Ovary (tissue), 9 donors: Measurements from ENCODE around the gene CLEC2B. TPM values are rescaled to one million over a fixed set of nuclear protein-coding genes. Genes with fewer than 3 reads are reported as not detected.

Source experiments
- DNase-seq, 5 donors: peaks; one replicate each; pipeline ENCODE4 v3.0.0-alpha.2; 2019 to 2020
- H3K27ac ChIP-seq, 2 donors: fragments of 200-600 bp; one replicate each; pipeline versions ENCODE4 v1.5.1 to v1.8.0; 2019 to 2022
- H3K27me3 ChIP-seq: fragments of 200-600 bp; one replicate; pipeline ENCODE4 v1.8.0; 2022
- H3K36me3 ChIP-seq: fragments of 200-600 bp; sonication (generic); one replicate; pipeline ENCODE4 v1.5.1; 2019
- H3K4me1 ChIP-seq: one replicate; pipeline ENCODE4 v1.8.1; 2013; ENCODE audit warnings: mild to moderate bottlenecking, moderate library complexity; ENCODE audit not compliant: insufficient read depth
- H3K4me3 ChIP-seq: fragments of 200-600 bp; sonication (generic); one replicate; pipeline ENCODE4 v1.5.1; 2017
- H3K9me3 ChIP-seq, 2 donors: fragments of 200-600 bp in 1 of 2; sonication (generic) in 1 of 2; one replicate each; pipeline versions ENCODE4 v1.5.1 to v1.8.1; 2013 to 2019; ENCODE audit warnings: mild to moderate bottlenecking in 1 of 2, moderate library complexity in 1 of 2
- EP300 ChIP-seq: sonication (generic); formaldehyde crosslinking; IDR thresholded peaks from one replicate; pipeline ENCODE4 v1.6.1; 2017; ENCODE audit warnings: antibody characterized with exemption
- POLR2A ChIP-seq: fragments of 450-650 bp; IDR thresholded peaks from one replicate; pipeline ENCODE4 v1.6.1; 2017; ENCODE audit warnings: antibody characterized with exemption, mild to moderate bottlenecking, moderate library complexity
- WGBS, 3 donors: extraction: QIAGEN DNeasy Blood & Tissue Kit in 1 of 3; methylation state at CpG; one replicate each; pipeline versions ENCODE4 v1.1.5 to v1.1.7; 2013 to 2017; 5-methylcytosine and 5-hydroxymethylcytosine counted together
- intact Hi-C, 4 donors: fragments of 100-400 bp; cut with DNase I; formaldehyde crosslinking; loops; one replicate each; pipeline versions ENCODE4 v1.11.0 to v1.15.1; 2022 to 2023
- polyA plus RNA-seq, 2 donors: library from polyadenylated mRNA; stranded (reverse); fragments of 200-250 nt in 1 of 2; fragments of 350-450 nt in 1 of 2; fragmentation: Illumina TruSeq in 1 of 2; extraction: RNeasy Lipid Tissue Mini Kit (QIAGEN cat#74804) in 1 of 2; gene quantifications; one replicate each; pipeline ENCODE4 v1.2.3, GENCODE V29; 2013 to 2014
- total RNA-seq, 7 donors: library from RNA; depleted of rRNA in 2 of 7; stranded (reverse); fragments of >200 nt in 2 of 7; fragmentation: NEBNext Ultra II Directional in 3 of 7; extraction: Animal tissue kit (Norgen Biotek cat#: 25700) in 3 of 7; gene quantifications; one replicate each; pipeline versions ENCODE4 v1.1.0 to v1.2.4, GENCODE V29; 2016 to 2023
- TF ChIP-seq, protein P1 (sequence below), 3 donors: fragments of 450-650 bp in 2 of 3; fragments of 200-600 bp in 1 of 3; IDR thresholded peaks; one replicate each; pipeline versions ENCODE4 v1.5.1 to v1.8.0; 2016 to 2022; ENCODE audit warnings: antibody characterized with exemption in 3 of 3, mild to moderate bottlenecking in 1 of 3
- donor health status: DM: no; HTN: no; CAD: no; lungs with moderate emphysema.
- donor health status: DM: no; HTN: no; CAD: no.
- donor health status: Bipolar disorder and iron deficiency.
- donor health status: DM: yes; HTN: yes; CAD: no.
- donor health status: DM: no; HTN: no; CAD: no.
- donor health status: DM: yes; HTN: yes; CAD: no.

CLEC2B gene
- total and polyA plus RNA-seq, 9 donors = 16.4 to 60.4 (median 27.1) TPM

DNA sequence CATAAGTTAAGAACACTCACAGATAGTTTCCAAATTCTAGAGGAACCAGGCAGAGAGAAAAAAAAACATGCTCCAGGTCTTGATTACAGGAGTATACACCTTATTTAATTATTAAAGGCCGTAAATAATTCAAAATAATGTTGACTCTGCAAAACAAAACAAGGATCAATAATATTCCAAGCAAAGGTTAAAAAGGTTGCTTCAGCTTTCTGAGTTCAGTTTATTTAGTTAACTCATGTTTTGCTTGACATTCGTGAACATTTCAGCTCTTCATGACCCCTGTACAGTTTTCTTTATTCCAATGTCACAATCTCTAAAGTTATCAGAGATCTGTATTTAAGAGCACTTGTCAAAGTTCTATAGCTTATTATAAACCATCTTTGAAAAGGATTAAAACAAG lies 31.8 kb upstream of the CLEC2B start:
- H3K36me3 ChIP-seq = no peaks in the 10 kb centered on the region
- WGBS, 3 donors = 75 to 88% (median 81%) methylated on average over 2 of the region's 2 CpGs
- no peaks in the 10 kb centered on the region for H3K4me1 ChIP-seq
- H3K27ac ChIP-seq = no peak overlapping the region
- TF ChIP-seq EP300 = no peak
- no peak for TF ChIP-seq POLR2A
- TF ChIP-seq, protein P1, sequence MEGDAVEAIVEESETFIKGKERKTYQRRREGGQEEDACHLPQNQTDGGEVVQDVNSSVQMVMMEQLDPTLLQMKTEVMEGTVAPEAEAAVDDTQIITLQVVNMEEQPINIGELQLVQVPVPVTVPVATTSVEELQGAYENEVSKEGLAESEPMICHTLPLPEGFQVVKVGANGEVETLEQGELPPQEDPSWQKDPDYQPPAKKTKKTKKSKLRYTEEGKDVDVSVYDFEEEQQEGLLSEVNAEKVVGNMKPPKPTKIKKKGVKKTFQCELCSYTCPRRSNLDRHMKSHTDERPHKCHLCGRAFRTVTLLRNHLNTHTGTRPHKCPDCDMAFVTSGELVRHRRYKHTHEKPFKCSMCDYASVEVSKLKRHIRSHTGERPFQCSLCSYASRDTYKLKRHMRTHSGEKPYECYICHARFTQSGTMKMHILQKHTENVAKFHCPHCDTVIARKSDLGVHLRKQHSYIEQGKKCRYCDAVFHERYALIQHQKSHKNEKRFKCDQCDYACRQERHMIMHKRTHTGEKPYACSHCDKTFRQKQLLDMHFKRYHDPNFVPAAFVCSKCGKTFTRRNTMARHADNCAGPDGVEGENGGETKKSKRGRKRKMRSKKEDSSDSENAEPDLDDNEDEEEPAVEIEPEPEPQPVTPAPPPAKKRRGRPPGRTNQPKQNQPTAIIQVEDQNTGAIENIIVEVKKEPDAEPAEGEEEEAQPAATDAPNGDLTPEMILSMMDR (IDR thresholded peaks at IDR 0.05) = no peak
- H3K9me3 ChIP-seq = no peaks in the 10 kb centered on the region
- DNase-seq = no peak
- intact Hi-C loops = loop anchor here in 1 of 4 donors (10.0 kb wide), 1 partner anchor 146 kb away; no protein-coding TSS in a partner anchor
- H3K27me3 ChIP-seq = no peaks in the 10 kb centered on the region
- no peak overlapping the region for H3K4me3 ChIP-seq

DNA sequence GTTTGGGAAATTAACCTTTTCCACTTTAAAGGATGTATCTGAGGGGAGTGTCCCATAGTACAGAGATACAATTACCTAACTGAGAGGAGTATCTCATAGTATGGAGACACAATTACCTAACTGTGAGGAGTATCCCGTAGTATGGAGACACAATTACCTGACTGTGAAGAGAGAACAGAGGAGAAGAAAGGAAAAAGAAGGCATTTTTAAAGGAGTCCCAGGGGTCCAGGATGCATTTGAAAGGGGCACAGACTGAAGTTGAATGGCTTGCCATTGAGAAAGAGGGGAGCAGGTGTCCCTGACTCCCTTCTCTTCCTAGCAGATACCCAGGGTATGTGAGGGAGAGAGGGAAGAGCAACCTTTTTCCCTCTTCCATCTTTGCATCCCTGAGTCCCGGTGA lies 30.1 kb upstream of the CLEC2B start:
- Histone ChIP-seq H3K4me1 (no peaks in the 10 kb centered on the region), H3K9me3 (no peaks in the 10 kb centered on the region), H3K27ac (no peak overlapping the region), H3K36me3 (no peaks in the 10 kb centered on the region), H3K4me3 (no peak overlapping the region), H3K27me3 (no peaks in the 10 kb centered on the region)
- intact Hi-C loops = no loop called here
- DNase-seq = no peak
- WGBS, 3 donors = 77 to 85% (median 81%) methylated on average over 2 of the region's 2 CpGs
- TF ChIP-seq EP300 = no peak
- TF ChIP-seq, protein P1 (IDR thresholded peaks at IDR 0.05) = no peak
- TF ChIP-seq POLR2A = no peak

DNA sequence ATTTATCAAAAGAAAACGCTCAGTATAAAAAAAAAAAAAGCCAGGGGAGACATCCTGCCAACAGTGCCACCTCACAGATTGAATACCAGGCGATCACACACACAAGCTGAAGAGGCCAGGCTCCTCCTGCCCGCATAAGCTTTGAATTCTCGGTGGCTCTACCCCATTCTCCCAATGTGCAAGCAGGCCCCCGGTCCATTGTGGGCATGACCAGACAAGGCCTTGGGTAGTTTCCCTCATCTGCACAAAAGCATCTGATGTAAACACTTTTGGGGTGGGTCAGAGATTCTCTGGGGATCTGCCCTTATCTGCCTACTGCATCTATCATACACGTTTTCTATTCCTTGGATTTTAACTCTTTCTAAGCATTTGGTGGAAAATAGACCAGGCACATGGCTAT lies 28.4 kb upstream of the CLEC2B start:
- intact Hi-C loops = no loop called here
- Histone ChIP-seq H3K36me3 (no peaks in the 10 kb centered on the region), H3K4me3 (no peak overlapping the region), H3K4me1 (no peaks in the 10 kb centered on the region), H3K27ac (no peak overlapping the region), H3K27me3 (no peaks in the 10 kb centered on the region), H3K9me3 (no peaks in the 10 kb centered on the region)
- no peak for DNase-seq
- WGBS, 3 donors = 82 to 85% (median 82%) methylated on average over 6 of the region's 6 CpGs
- no peak for TF ChIP-seq POLR2A
- TF ChIP-seq, protein P1 (IDR thresholded peaks at IDR 0.05) = no peak
- no peak for TF ChIP-seq EP300

DNA sequence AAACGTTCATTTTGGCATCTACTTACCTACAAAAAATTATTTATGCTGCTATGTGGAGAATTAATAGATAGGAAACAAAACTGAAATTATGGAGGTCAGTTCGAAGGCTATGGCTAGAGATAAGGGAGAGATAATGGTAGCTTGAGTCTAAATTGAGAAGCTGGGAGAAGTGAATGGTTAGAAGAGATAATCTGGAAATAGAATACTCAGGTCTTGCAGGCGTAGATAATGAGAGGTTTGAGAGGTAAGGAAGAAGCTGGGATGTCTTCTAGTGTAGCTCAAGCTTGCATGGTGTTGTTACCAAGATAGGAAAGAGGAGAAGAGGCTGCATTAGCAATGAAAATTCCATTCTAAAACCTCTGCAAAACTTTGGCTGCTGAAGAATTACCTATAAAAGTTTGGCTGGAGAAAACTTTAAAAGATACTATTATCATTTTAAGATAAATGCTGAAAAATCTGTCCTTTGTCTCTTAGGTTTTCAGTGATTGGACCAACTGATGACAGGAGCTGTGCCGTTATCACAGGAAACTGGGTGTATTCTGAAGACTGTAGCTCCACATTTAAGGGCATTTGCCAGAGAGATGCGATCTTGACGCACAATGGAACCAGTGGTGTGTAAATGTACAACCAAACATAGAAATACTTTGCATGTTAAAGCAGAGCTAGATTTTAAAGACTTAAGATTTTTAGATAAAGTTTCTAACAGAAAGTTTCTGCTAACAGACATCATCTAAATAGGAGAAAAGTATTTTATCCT lies 26.2 kb upstream of the CLEC2B start:
- Histone ChIP-seq H3K4me1 (no peaks in the 10 kb centered on the region), H3K4me3 (no peak overlapping the region), H3K36me3 (no peaks in the 10 kb centered on the region), H3K27ac (no peak overlapping the region), H3K27me3 (no peaks in the 10 kb centered on the region), H3K9me3 (no peaks in the 10 kb centered on the region)
- TF ChIP-seq, protein P1 (IDR thresholded peaks at IDR 0.05) = no peak
- no peak for TF ChIP-seq EP300
- TF ChIP-seq POLR2A = no peak
- intact Hi-C loops = no loop called here
- DNase-seq = no peak
- 73 to 80% (median 73%) methylated on average over 6 of the region's 6 CpGs for WGBS, 3 donors
